Calu3 (cell line): ENCODE results near the gene IMMP2L. TPM values are rescaled to one million over a fixed set of nuclear protein-coding genes. Genes with fewer than 3 reads are reported as not detected.

Source experiments
- BruUV-seq: library from RNA; stranded (reverse); fragments of 400-500 nt; replicated peaks from 2 replicates; lab custom pipeline; 2021; lab: Mats Ljungman, UMichigan
- CTCF ChIA-PET: fragments of 300-600 bp; sonication (Branson Sonifier 250); formaldehyde crosslinking; loops from one replicate; lab custom pipeline; 2022; ENCODE audit warnings: antibody characterized with exemption; lab: Charles Lee
- DNase-seq: peaks from one replicate; pipeline ENCODE4 v3.0.0; 2022
- H3K27ac Mint-ChIP-seq: one replicate; pipeline ENCODE4 v1.8.0; 2022; ENCODE audit warnings: mixed read lengths; ENCODE audit not compliant: unreplicated experiment
- H3K27me3 Mint-ChIP-seq: one replicate; pipeline ENCODE4 v1.8.0; 2022; ENCODE audit warnings: mixed read lengths; ENCODE audit not compliant: unreplicated experiment
- H3K36me3 Mint-ChIP-seq: one replicate; pipeline ENCODE4 v1.8.0; 2022; ENCODE audit warnings: mild to moderate bottlenecking, moderate library complexity, mixed read lengths; ENCODE audit not compliant: insufficient read depth, unreplicated experiment
- H3K4me1 Mint-ChIP-seq: one replicate; pipeline ENCODE4 v1.8.0; 2022; ENCODE audit warnings: mild to moderate bottlenecking, low read depth, mixed read lengths; ENCODE audit not compliant: unreplicated experiment
- H3K4me3 Mint-ChIP-seq: one replicate; pipeline ENCODE4 v1.8.0; 2022; ENCODE audit warnings: mild to moderate bottlenecking, low read depth, moderate library complexity, mixed read lengths; ENCODE audit not compliant: unreplicated experiment
- H3K9me3 Mint-ChIP-seq: one replicate; pipeline ENCODE4 v1.8.0; 2022; ENCODE audit warnings: low read depth, mixed read lengths; ENCODE audit not compliant: unreplicated experiment
- intact Hi-C: fragments of 100-400 bp; cut with micrococcal nuclease; formaldehyde crosslinking; loops from one replicate; pipeline ENCODE4 v1.10.0; 2022; ENCODE audit not compliant: unreplicated experiment
- total RNA-seq: library from RNA; stranded (reverse); gene quantifications from 2 replicates; pipeline ENCODE4 v1.2.3, GENCODE V29; 2022
- TF ChIP-seq, protein P1 (sequence below): fragments of 200-600 bp; IDR thresholded peaks from one replicate; pipeline ENCODE4 v1.8.0; 2022; ENCODE audit warnings: antibody characterized with exemption; ENCODE audit not compliant: unreplicated experiment

IMMP2L gene
- total RNA-seq, 1 experiment from 2014 or later = 28.6 TPM

DNA sequence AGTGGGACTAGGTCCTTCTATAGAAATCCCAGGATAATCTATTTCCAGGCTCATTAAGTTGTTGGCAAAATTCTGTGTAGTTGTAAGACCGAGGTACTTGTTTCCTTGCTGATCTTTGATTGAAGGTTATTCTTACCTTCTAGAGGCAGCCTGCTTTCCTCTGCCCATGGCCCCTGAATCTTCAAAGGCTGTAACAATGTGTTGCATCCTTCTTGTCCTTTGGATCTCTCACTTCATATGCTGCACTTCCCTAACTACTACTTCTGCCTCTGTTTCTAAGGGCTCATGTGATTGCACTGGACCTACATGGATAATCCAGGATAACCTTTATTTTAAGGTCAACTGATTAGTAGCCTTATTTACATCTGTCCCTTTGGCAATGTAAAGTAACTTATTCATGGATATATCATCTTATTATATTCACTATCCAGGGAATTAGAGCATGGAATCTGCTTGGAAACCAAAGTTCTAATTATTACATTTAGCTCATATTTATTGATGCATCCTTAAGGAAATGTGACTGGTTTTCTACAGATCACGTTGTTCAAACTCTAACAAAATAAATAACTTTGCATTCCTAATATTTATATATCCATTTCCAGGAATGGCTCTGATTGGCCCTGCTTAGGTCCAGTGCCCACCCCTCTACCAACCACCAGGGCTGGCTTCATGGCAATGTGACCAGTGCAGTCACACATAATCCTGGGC, 85.6 kb downstream of the IMMP2L start:
- Mint-ChIP-seq H3K4me3 (no peak overlapping the region), H3K27ac (no peak overlapping the region), H3K36me3 (no peaks in the 10 kb centered on the region), H3K9me3 (peaks cover 2% of the 10 kb centered on the region), H3K4me1 (no peaks in the 10 kb centered on the region), H3K27me3 (no peaks in the 10 kb centered on the region)
- intact Hi-C loops = no loop called here
- CTCF ChIA-PET = no interaction called here
- no peak for DNase-seq
- no TSS peak for BruUV-seq
- TF ChIP-seq, protein P1, sequence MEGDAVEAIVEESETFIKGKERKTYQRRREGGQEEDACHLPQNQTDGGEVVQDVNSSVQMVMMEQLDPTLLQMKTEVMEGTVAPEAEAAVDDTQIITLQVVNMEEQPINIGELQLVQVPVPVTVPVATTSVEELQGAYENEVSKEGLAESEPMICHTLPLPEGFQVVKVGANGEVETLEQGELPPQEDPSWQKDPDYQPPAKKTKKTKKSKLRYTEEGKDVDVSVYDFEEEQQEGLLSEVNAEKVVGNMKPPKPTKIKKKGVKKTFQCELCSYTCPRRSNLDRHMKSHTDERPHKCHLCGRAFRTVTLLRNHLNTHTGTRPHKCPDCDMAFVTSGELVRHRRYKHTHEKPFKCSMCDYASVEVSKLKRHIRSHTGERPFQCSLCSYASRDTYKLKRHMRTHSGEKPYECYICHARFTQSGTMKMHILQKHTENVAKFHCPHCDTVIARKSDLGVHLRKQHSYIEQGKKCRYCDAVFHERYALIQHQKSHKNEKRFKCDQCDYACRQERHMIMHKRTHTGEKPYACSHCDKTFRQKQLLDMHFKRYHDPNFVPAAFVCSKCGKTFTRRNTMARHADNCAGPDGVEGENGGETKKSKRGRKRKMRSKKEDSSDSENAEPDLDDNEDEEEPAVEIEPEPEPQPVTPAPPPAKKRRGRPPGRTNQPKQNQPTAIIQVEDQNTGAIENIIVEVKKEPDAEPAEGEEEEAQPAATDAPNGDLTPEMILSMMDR = no peak

DNA sequence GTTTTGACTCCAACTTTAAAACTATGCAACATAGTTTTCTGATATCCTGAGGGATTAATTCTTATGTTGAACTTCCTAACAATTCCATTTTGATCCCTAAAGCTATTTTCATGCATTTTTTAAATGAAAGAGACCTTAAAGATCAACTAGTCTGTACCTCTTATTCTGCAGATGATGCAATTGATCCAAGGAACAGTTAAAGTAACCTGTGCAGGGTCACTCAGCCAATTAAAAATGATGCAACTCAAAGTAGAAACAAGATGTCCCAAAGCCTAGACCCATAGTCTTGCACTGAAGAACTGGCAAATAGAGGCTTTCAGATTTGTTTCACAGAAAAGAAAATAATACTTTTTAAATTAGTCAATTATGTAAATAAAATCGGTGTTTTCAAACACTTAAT, 86.3 kb downstream of the IMMP2L start:
- intact Hi-C loops = no loop called here
- no peak overlapping the region for H3K4me3 Mint-ChIP-seq
- CTCF ChIA-PET = no interaction called here
- DNase-seq = no peak
- no peaks in the 10 kb centered on the region for H3K27me3 Mint-ChIP-seq
- no peaks in the 10 kb centered on the region for H3K36me3 Mint-ChIP-seq
- no peak overlapping the region for H3K27ac Mint-ChIP-seq
- no TSS peak for BruUV-seq
- H3K4me1 Mint-ChIP-seq = no peaks in the 10 kb centered on the region
- TF ChIP-seq, protein P1 = no peak
- H3K9me3 Mint-ChIP-seq = peaks cover 4% of the 10 kb centered on the region

DNA sequence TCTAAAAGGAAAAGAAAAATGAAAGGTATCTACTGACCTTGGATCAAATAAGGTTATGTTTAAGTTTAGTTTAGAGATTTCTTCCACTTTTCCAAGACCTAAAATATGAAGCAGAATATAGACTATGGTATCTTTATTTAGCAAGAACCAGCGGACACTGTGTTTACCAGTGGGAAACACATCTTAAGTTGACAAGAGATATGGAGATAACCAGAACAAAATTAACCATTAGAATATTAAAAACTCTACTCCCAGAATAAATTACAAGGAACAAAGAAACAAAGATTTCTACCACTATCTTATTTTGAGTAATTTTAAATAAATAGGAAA, 86.9 kb downstream of the IMMP2L start:
- intact Hi-C loops = no loop called here
- H3K9me3 Mint-ChIP-seq = peaks cover 4% of the 10 kb centered on the region
- TF ChIP-seq, protein P1 = no peak
- H3K4me1 Mint-ChIP-seq = no peaks in the 10 kb centered on the region
- CTCF ChIA-PET = no interaction called here
- H3K4me3 Mint-ChIP-seq = no peak overlapping the region
- H3K36me3 Mint-ChIP-seq = no peaks in the 10 kb centered on the region
- no peak for DNase-seq
- no peaks in the 10 kb centered on the region for H3K27me3 Mint-ChIP-seq
- no TSS peak for BruUV-seq
- no peak overlapping the region for H3K27ac Mint-ChIP-seq

DNA sequence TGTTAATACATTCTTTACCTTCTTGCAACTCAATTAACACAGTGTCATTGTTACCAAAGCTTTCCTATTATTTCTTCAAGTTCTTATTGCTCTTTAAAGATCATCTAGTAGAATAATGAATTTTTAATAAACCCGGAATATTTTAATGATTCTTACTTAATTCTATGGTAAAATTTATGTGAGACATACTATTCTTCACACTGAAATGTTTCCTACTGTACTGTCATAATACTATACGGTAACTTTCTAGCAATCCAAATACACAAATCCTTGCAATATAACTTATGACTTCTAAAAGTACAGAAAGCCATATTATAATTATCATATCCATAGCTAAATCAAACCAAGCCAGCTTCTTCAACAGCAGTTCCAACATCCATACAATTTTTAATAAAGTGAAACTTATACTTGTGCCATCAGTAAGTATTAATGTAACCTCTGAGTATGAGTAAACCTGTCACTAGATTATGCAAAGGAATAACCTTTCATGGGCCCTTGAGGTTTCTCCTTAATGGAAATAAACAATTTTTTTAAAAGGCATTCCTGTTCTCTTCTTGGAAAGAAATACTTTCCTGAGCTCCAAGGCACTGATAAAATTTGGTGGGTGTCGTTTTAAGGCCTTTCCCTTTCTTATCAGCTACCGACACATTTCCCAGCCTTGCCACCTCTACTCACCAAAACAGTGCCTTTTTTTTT, 87.4 kb downstream of the IMMP2L start:
- no TSS peak for BruUV-seq
- Mint-ChIP-seq H3K27me3 (no peaks in the 10 kb centered on the region), H3K36me3 (no peaks in the 10 kb centered on the region), H3K9me3 (peaks cover 4% of the 10 kb centered on the region), H3K27ac (no peak overlapping the region), H3K4me1 (no peaks in the 10 kb centered on the region), H3K4me3 (no peak overlapping the region)
- TF ChIP-seq, protein P1 = no peak
- CTCF ChIA-PET = no interaction called here
- DNase-seq = no peak
- intact Hi-C loops = no loop called here
